ENCODE measurements around the gene CFDP1. TPM values are rescaled to one million over a fixed set of nuclear protein-coding genes. Genes with fewer than 3 reads are reported as not detected.
A peak's percentile ranks its signal among the peaks of the same experiment; 100 is the strongest.

The CFDP1 gene
- total RNA-seq, result 100 to 1,000 TPM in 1 of 6 donors, 10 to 100 TPM in 5; 36.8 to 185 (median 50.6) TPM

DNA sequence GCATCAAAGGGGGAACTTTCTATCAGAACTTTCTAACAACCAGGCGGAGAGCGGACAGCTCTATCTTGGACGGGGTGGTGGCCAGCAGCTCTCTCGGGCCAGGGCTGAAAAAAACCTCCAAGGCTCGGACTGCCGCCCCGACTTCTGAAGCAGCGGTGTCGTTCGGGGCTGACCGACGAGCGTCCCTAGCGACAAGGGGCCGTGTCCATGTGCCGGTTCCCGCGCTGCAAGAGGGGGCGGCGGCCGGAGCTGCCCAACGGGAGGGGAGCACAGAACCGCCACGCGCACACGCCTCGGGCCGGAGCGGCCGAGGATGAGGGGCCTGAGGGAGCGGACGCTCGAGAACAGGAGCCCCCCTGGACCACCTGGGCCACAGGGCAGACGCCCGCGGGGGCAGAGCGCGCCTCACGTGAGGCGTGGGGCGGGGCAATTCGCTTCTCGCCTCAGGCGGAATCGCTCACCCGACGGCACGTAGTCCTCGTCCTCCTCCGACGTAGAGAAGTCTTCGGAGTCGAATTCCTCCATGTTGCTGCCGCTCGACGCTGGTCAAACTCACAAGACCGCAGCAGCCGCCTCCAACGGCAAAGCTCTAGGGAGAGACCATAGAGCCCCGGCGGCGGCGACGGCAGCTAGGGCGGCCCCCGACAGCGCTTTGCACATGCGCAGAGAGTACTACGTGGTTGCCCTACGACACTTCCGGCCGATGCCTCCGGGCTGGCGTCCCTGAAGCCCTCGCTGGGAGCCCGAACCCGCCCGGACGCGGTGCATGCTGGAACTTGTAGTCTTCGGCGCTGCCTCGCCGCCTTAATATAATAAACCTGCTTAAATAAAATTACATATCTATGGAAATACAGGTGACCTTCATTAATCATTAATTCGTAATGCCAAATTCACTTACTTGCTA, at the start of gene CFDP1:
Gene CFDP1 (minus strand): TSS at position 676 of the 904 bp plus-strand sequence. CDS start 151 bp downstream, at position 525.
- peak within 1 kb of the TSS; percentile 95 to 98 (median 96) for H3K27ac ChIP-seq
- 1 to 4% methylated on average over 17 to 71 of the region's 85 CpGs for WGBS, 2 donors
- TF ChIP-seq EP300 (IDR thresholded peaks at IDR 0.05) (no peak), POLR2A (IDR thresholded peaks at IDR 0.05) (peak in 3 of 4 donors; percentile 54 to 81 (median 61)), POLR2AphosphoS5 (IDR thresholded peaks at IDR 0.05) (peak; percentile 63 to 78)
- TF ChIP-seq, protein P1, sequence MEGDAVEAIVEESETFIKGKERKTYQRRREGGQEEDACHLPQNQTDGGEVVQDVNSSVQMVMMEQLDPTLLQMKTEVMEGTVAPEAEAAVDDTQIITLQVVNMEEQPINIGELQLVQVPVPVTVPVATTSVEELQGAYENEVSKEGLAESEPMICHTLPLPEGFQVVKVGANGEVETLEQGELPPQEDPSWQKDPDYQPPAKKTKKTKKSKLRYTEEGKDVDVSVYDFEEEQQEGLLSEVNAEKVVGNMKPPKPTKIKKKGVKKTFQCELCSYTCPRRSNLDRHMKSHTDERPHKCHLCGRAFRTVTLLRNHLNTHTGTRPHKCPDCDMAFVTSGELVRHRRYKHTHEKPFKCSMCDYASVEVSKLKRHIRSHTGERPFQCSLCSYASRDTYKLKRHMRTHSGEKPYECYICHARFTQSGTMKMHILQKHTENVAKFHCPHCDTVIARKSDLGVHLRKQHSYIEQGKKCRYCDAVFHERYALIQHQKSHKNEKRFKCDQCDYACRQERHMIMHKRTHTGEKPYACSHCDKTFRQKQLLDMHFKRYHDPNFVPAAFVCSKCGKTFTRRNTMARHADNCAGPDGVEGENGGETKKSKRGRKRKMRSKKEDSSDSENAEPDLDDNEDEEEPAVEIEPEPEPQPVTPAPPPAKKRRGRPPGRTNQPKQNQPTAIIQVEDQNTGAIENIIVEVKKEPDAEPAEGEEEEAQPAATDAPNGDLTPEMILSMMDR (IDR thresholded peaks at IDR 0.05), result peak in 3 of 6 experiments; percentile 2 to 37 (median 28)
- ATAC-seq (ENCODE audit: low FRiP score in 2 of 2), result peak; percentile 97 to 99
- H3K4me3 ChIP-seq, result peak within 1 kb of the TSS; percentile 76 to 96 (median 84)
- peaks cover 9 to 29% (median 13%) of the 10 kb centered on the region in 4 donors for H3K4me1 ChIP-seq
- H3K36me3 ChIP-seq, result no peaks in the 10 kb centered on the region
- DNase-seq, result peak; percentile 96 to 97
- H3K27me3 ChIP-seq, result no peaks in the 10 kb centered on the region
- H3K9me3 ChIP-seq, result no peaks in the 10 kb centered on the region

GRCh38 chr16:75482434-75483205, 49.3 kb upstream of the CFDP1 start:
- no peaks in the 10 kb centered on the region for H3K27me3 ChIP-seq
- H3K27ac ChIP-seq, result no peak overlapping the region
- H3K4me3 ChIP-seq, result no peak overlapping the region
- H3K9me3 ChIP-seq, result no peaks in the 10 kb centered on the region
- H3K36me3 ChIP-seq, result no peaks in the 10 kb centered on the region
- 65 to 76% methylated on average over 13 to 14 of the region's 14 CpGs for WGBS, 2 donors
- ATAC-seq (ENCODE audit: low FRiP score in 2 of 2) (no peak), DNase-seq (no peak)
- no peaks in the 10 kb centered on the region for H3K4me1 ChIP-seq
- TF ChIP-seq EP300 (IDR thresholded peaks at IDR 0.05) (no peak), POLR2A (IDR thresholded peaks at IDR 0.05) (no peak), POLR2AphosphoS5 (IDR thresholded peaks at IDR 0.05) (no peak)
- TF ChIP-seq, protein P1 (IDR thresholded peaks at IDR 0.05), result no peak

GRCh38 chr16:75481475-75481874, 48.2 kb upstream of the CFDP1 start:
- no peak for DNase-seq
- H3K4me1 ChIP-seq, result no peaks in the 10 kb centered on the region
- TF ChIP-seq EP300 (IDR thresholded peaks at IDR 0.05) (no peak), POLR2AphosphoS5 (IDR thresholded peaks at IDR 0.05) (no peak), POLR2A (IDR thresholded peaks at IDR 0.05) (no peak)
- TF ChIP-seq, protein P1 (IDR thresholded peaks at IDR 0.05), result no peak

GRCh38 chr16:75479421-75479990, 46.2 kb upstream of the CFDP1 start:
- no peak for ATAC-seq (ENCODE audit: low FRiP score in 2 of 2)
- no peaks in the 10 kb centered on the region for H3K36me3 ChIP-seq
- no peak overlapping the region for H3K4me3 ChIP-seq
- TF ChIP-seq EP300 (IDR thresholded peaks at IDR 0.05), result no peak
- no peak for TF ChIP-seq POLR2A (IDR thresholded peaks at IDR 0.05)
- TF ChIP-seq POLR2AphosphoS5 (IDR thresholded peaks at IDR 0.05), result no peak
- TF ChIP-seq, protein P1 (IDR thresholded peaks at IDR 0.05), result no peak
- DNase-seq, result peak in 1 of 2 donors; percentile 81
- H3K9me3 ChIP-seq, result no peaks in the 10 kb centered on the region
- H3K4me1 ChIP-seq, result no peaks in the 10 kb centered on the region
- no peaks in the 10 kb centered on the region for H3K27me3 ChIP-seq
- H3K27ac ChIP-seq, result no peak overlapping the region
- WGBS, 2 donors, result 95 to 96% methylated on average over 45 to 46 of the region's 47 CpGs

More at GRCh38 chr16:75481475-75481874, 48.2 kb upstream of the CFDP1 start:
- Histone ChIP-seq H3K27me3 (no peaks in the 10 kb centered on the region), H3K27ac (no peak overlapping the region), H3K36me3 (no peaks in the 10 kb centered on the region), H3K4me3 (no peak overlapping the region), H3K9me3 (no peaks in the 10 kb centered on the region)
- WGBS, 2 donors, result 84 to 92% methylated on average over 7 of the region's 7 CpGs
- no peak for ATAC-seq (ENCODE audit: low FRiP score in 2 of 2)

Measured in upper lobe of left lung (tissue), 6 donors.